Colonic mucosa (tissue), 4 donors: Measurements from ENCODE around the gene PPM1H. TPM values are rescaled to one million over a fixed set of nuclear protein-coding genes. Genes with fewer than 3 reads are reported as not detected.

Experiments used
- DNase-seq: peaks from one replicate; pipeline ENCODE4 v3.0.0-alpha.2; 2020
- H3K27ac ChIP-seq: fragments of 200-600 bp; one replicate; pipeline ENCODE4 v1.8.0; 2021
- H3K27me3 ChIP-seq: fragments of 200-600 bp; one replicate; pipeline ENCODE4 v1.8.0; 2021
- H3K36me3 ChIP-seq: fragments of 200-600 bp; one replicate; pipeline ENCODE4 v1.8.0; 2021
- H3K4me1 ChIP-seq: fragments of 200-600 bp; one replicate; pipeline ENCODE4 v1.8.0; 2021; ENCODE audit warnings: mild to moderate bottlenecking
- H3K4me3 ChIP-seq: fragments of 200-600 bp; one replicate; pipeline ENCODE4 v1.8.0; 2021
- H3K9ac ChIP-seq, 2 donors: one replicate each; pipeline ENCODE4 v1.7.0; 2013; ENCODE audit warnings: control low read depth in 2 of 2, low read depth in 2 of 2, low read length in 2 of 2
- H3K9me3 ChIP-seq: fragments of 200-600 bp; one replicate; pipeline ENCODE4 v1.8.0; 2021
- intact Hi-C: fragments of 100-400 bp; cut with DNase I; formaldehyde crosslinking; loops from one replicate; pipeline ENCODE4 v1.14.1; 2022
- total RNA-seq, 2 donors: library from RNA; stranded (reverse); fragmentation: NEBNext Ultra II Directional in 1 of 2; extraction: Animal tissue kit (Norgen Biotek cat#: 25700) in 1 of 2; gene quantifications; one replicate each; pipeline ENCODE4 v1.2.1, GENCODE V29; 2021
- TF ChIP-seq, protein P1 (sequence below): fragments of 200-600 bp; IDR thresholded peaks from one replicate; pipeline ENCODE4 v1.8.0; 2022; ENCODE audit warnings: antibody characterized with exemption, mild to moderate bottlenecking
- donor health status: healthy.
- donor health status: DM: no; HTN: no; CAD: no.
- donor health status: DM: no; HTN: no; CAD: no.

Gene PPM1H
- total RNA-seq, 2 donors from 2014 or later = 7.4 to 8.1 TPM

- intact Hi-C loops = no loop called here
- TF ChIP-seq, protein P1, sequence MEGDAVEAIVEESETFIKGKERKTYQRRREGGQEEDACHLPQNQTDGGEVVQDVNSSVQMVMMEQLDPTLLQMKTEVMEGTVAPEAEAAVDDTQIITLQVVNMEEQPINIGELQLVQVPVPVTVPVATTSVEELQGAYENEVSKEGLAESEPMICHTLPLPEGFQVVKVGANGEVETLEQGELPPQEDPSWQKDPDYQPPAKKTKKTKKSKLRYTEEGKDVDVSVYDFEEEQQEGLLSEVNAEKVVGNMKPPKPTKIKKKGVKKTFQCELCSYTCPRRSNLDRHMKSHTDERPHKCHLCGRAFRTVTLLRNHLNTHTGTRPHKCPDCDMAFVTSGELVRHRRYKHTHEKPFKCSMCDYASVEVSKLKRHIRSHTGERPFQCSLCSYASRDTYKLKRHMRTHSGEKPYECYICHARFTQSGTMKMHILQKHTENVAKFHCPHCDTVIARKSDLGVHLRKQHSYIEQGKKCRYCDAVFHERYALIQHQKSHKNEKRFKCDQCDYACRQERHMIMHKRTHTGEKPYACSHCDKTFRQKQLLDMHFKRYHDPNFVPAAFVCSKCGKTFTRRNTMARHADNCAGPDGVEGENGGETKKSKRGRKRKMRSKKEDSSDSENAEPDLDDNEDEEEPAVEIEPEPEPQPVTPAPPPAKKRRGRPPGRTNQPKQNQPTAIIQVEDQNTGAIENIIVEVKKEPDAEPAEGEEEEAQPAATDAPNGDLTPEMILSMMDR = no peak
Observed at GRCh38 chr12:62785941-62786559, 148.9 kb downstream of the PPM1H start.

DNA sequence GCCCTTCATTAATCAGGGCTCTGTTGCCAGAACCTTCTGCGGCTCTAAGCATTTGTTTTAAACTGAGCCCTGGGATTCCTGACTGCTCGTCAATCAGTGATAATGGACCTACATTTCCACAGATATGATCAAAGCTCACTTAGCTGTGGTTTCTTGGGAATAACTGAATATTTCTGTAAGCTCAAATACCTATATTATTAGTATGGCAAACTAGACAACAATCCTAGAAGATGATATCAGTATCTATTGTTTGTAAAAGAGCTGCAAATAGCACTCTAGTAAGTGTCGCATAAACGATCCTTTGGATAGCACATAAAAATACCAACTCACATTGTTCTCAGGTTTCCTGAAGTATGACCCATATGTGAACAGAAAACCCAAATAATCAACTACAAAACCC lies 150.4 kb downstream of the PPM1H start:
- no peaks in the 10 kb centered on the region for H3K27me3 ChIP-seq
- H3K36me3 ChIP-seq = no peaks in the 10 kb centered on the region
- no peak overlapping the region for H3K4me3 ChIP-seq
- intact Hi-C loops = no loop called here
- no peak for DNase-seq
- H3K27ac ChIP-seq = no peak overlapping the region
- H3K4me1 ChIP-seq = no peaks in the 10 kb centered on the region
- no peaks in the 10 kb centered on the region for H3K9me3 ChIP-seq
- TF ChIP-seq, protein P1 = no peak
- H3K9ac ChIP-seq = no peak overlapping the region

More at GRCh38 chr12:62785941-62786559, 148.9 kb downstream of the PPM1H start:
- Histone ChIP-seq H3K4me3 (no peak overlapping the region), H3K36me3 (no peaks in the 10 kb centered on the region), H3K9ac (peak overlapping the region in 1 of 2 donors; percentile 12), H3K27ac (peak overlapping the region; percentile 13), H3K9me3 (no peaks in the 10 kb centered on the region), H3K27me3 (no peaks in the 10 kb centered on the region), H3K4me1 (no peaks in the 10 kb centered on the region)
- DNase-seq = no peak

DNA sequence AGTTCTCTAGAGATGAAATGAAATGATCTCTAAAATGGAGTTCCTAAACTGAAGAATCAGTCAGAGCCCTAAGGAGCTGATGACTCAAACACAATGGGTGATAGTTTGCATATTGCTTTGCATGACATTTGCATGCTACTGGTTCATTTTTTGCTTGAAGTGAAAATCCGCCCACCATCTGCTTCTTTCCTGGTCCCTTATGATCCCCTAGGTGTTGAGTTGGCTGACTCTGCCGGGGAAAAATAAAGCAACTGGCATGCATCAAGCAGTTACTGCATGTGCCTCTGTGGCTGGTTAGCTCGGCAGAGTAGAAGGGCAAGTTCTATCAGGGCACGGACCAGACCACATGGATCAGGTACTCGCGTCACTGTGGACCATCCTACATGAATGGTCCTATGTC lies 151.1 kb downstream of the PPM1H start:
- no peaks in the 10 kb centered on the region for H3K9me3 ChIP-seq
- no peaks in the 10 kb centered on the region for H3K36me3 ChIP-seq
- H3K9ac ChIP-seq = no peak overlapping the region
- no peak overlapping the region for H3K4me3 ChIP-seq
- DNase-seq = no peak
- TF ChIP-seq, protein P1 = no peak
- no peak overlapping the region for H3K27ac ChIP-seq
- no peaks in the 10 kb centered on the region for H3K4me1 ChIP-seq
- no peaks in the 10 kb centered on the region for H3K27me3 ChIP-seq
- intact Hi-C loops = no loop called here

DNA sequence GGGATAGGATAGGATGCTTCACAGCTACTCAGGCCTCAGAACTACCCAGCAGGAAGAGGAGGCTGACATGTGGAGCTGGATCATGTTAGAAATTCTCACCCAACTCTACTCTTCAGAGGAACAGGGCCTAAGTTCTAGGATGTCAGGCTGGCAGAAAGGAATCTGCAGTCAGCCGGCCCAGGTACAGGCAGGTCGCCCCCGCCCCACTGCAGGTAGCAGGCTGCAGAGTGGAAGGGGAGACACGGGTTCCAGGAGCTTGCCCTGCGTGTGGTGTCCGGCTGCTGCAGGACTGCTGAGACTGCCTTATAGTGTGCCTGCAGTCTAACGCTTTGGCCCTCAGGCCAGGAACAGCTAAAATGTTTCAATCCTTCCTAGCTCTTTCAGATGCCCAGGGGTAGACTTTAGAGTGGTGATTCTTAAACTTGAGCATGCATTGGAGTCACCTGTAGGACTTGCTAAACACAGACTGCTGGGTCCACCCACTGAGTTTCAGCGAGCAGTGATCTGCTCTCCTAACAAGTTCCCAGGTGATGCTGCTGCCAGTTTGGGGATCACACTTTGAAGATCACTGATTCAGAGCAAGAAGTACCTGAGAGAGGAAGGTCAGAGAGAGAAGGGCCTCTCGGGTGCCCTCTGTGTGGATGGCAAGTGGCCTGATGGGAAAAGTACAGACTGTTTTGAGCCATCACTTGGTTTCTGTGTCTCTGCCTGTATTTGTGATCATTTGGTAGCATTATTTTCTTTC lies 153.6 kb downstream of the PPM1H start:
- no peaks in the 10 kb centered on the region for H3K27me3 ChIP-seq
- H3K4me3 ChIP-seq = no peak overlapping the region
- H3K9ac ChIP-seq = no peak overlapping the region
- intact Hi-C loops = no loop called here
- TF ChIP-seq, protein P1 = no peak
- no peak overlapping the region for H3K27ac ChIP-seq
- H3K4me1 ChIP-seq = peaks cover 10% of the 10 kb centered on the region
- DNase-seq = no peak
- no peaks in the 10 kb centered on the region for H3K9me3 ChIP-seq
- no peaks in the 10 kb centered on the region for H3K36me3 ChIP-seq

GRCh38 chr12:62779488-62779887 lies 155.5 kb downstream of the PPM1H start:
- intact Hi-C loops = no loop called here
- peaks cover 10% of the 10 kb centered on the region for H3K4me1 ChIP-seq
- no peaks in the 10 kb centered on the region for H3K27me3 ChIP-seq
- H3K9ac ChIP-seq = no peak overlapping the region
- no peaks in the 10 kb centered on the region for H3K36me3 ChIP-seq
- no peak overlapping the region for H3K4me3 ChIP-seq
- TF ChIP-seq, protein P1 = no peak
- no peaks in the 10 kb centered on the region for H3K9me3 ChIP-seq
- DNase-seq = no peak
- no peak overlapping the region for H3K27ac ChIP-seq
